Retinal pigment epithelial cell (primary cell): ENCODE data around the gene VEPH1.
A peak's percentile ranks its signal among the peaks of the same experiment; 100 is the strongest.

Source experiments
- DNase-seq: peaks from one replicate; pipeline ENCODE4 v3.0.0-alpha.2; 2010; ENCODE audit warnings: low read depth
- H3K4me3 ChIP-seq: 2 replicates; pipeline ENCODE4 v1.5.1; 2011; ENCODE audit warnings: mild to moderate bottlenecking, low read length, control low read depth, moderate library complexity
- CTCF ChIP-seq: conservative IDR thresholded peaks from 2 replicates; pipeline ENCODE4 v1.5.1; 2011; ENCODE audit warnings: low read depth, low read length, control low read depth, inconsistent platforms

The VEPH1 gene

GRCh38 chr3:157452097-157452496 lies 51.1 kb downstream of the VEPH1 start:
- no peak for DNase-seq
- TF ChIP-seq CTCF = no peak
- no peak overlapping the region for H3K4me3 ChIP-seq

GRCh38 chr3:157447026-157447694 lies 56.1 kb downstream of the VEPH1 start:
- peak; percentile 91 for TF ChIP-seq CTCF
- no peak for DNase-seq
- no peak overlapping the region for H3K4me3 ChIP-seq

GRCh38 chr3:157445857-157446256 lies 57.4 kb downstream of the VEPH1 start:
- no peak for TF ChIP-seq CTCF
- no peak overlapping the region for H3K4me3 ChIP-seq
- DNase-seq = no peak

GRCh38 chr3:157444797-157445184 lies 58.4 kb downstream of the VEPH1 start:
- no peak for TF ChIP-seq CTCF
- no peak overlapping the region for H3K4me3 ChIP-seq
- no peak for DNase-seq

GRCh38 chr3:157443905-157444796 lies 59.1 kb downstream of the VEPH1 start:
- no peak for DNase-seq
- TF ChIP-seq CTCF = no peak
- no peak overlapping the region for H3K4me3 ChIP-seq

GRCh38 chr3:157442729-157443128 lies 60.5 kb downstream of the VEPH1 start:
- TF ChIP-seq CTCF = no peak
- DNase-seq = no peak
- no peak overlapping the region for H3K4me3 ChIP-seq
